ENCODE results near the gene WNT5A.

WNT5A gene

DNA sequence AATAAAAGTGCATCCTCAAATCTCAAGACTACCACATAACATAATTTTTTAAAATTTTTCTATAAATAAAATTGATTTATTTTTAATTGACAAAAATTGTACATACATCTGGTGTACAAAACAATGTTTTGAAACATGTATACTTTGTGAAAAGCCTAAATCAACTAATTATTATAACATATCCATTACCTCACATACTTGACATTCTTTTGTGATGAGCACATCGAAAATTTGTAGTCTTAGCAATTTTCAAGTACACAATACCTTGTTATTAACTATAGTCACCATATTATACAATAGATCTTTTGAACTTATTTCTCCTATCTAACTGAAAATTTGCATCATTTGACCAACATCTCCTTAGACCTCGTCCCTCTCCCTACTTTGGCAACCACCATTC, 7.9 kb upstream of the WNT5A start:
- TF ChIP-seq, protein P1, sequence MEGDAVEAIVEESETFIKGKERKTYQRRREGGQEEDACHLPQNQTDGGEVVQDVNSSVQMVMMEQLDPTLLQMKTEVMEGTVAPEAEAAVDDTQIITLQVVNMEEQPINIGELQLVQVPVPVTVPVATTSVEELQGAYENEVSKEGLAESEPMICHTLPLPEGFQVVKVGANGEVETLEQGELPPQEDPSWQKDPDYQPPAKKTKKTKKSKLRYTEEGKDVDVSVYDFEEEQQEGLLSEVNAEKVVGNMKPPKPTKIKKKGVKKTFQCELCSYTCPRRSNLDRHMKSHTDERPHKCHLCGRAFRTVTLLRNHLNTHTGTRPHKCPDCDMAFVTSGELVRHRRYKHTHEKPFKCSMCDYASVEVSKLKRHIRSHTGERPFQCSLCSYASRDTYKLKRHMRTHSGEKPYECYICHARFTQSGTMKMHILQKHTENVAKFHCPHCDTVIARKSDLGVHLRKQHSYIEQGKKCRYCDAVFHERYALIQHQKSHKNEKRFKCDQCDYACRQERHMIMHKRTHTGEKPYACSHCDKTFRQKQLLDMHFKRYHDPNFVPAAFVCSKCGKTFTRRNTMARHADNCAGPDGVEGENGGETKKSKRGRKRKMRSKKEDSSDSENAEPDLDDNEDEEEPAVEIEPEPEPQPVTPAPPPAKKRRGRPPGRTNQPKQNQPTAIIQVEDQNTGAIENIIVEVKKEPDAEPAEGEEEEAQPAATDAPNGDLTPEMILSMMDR (IDR thresholded peaks at IDR 0.05; ENCODE audit: control insufficient read depth, extremely low read depth, insufficient read depth) = no peak
- H3K4me3 ChIP-seq (ENCODE audit: low read depth, low read length) = no peak overlapping the region
- no peak for DNase-seq (ENCODE audit: low read depth)

DNA sequence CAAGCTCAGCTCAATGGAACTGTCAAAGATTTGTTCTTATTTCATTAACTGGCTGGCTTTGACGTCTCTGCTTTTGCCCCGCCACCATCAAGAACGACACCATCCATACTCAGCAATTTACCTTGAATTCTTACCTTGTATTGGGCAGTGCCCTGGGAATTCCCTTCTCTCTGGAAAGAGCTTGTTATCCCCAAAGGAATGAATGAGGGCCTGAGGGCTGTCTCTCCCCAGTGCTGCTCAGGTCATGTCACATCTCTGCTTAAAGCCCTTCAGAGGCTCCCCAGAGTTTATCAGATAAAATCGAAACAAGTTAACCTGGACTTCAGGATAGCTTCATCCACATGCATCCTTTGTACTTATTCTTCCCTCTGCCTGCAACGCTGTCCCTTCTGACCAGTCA, 5.9 kb upstream of the WNT5A start:
- H3K4me3 ChIP-seq (ENCODE audit: low read depth, low read length) = no peak overlapping the region
- TF ChIP-seq, protein P1 (IDR thresholded peaks at IDR 0.05; ENCODE audit: control insufficient read depth, extremely low read depth, insufficient read depth) = no peak
- DNase-seq (ENCODE audit: low read depth) = no peak

DNA sequence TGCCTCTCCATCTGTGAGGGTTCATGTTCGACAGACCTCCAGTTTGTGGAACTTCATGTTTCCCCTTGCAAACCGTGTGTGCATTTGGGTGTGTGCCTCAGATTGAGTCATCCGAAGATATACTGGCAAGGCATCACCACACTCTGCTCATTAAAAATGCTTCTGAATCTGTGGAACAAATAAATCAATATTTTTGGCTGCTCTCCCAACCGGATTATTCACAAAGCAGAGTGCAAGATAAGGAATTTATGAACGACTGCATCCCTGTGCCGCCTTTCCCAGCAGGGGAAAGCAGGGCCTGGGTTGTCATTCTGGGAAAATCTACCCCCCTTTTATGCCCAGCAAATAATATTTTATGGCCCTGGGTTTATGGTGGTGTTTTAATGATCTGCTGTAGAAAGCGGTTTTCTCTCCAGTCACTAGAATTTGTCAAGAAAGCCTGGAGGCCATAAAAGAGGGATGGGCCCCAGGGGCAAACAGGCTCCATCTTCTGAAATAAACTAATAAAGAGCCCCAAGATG, 4.2 kb upstream of the WNT5A start:
- peak; percentile 95 for DNase-seq (ENCODE audit: low read depth)
- no peak overlapping the region for H3K4me3 ChIP-seq (ENCODE audit: low read depth, low read length)
- TF ChIP-seq, protein P1 (IDR thresholded peaks at IDR 0.05; ENCODE audit: control insufficient read depth, extremely low read depth, insufficient read depth) = no peak

DNA sequence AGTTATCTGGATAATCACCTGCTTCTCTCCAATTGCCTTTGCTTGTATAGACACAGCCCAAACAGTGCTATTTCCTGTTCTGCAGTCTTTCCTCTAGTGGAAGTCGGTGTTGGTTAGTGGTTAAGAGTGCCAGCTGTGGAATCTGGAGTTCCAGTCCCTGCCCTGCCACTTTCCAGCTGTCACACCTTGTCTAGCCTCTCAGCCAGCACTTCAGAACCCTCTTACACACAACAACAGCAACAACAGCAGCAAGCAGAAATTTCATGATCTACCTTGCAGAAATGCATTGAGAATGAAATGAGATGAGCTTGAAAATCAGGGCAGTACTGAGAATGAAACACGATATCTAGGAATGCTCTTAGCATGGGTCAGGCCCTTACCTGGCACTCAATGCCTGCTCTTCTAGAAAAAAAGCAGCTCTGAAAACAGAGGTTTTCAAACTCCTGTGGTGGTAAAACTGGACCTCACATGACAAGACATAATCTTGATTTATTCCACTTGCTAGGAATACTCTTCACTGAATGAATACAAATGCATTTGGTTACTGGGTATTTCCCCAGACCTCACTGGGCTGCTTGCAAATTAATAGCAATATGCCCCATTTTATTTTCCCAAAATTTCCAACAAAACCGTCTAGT, 3.3 kb upstream of the WNT5A start:
- TF ChIP-seq, protein P1 (IDR thresholded peaks at IDR 0.05; ENCODE audit: control insufficient read depth, extremely low read depth, insufficient read depth) = no peak
- DNase-seq (ENCODE audit: low read depth) = no peak

DNA sequence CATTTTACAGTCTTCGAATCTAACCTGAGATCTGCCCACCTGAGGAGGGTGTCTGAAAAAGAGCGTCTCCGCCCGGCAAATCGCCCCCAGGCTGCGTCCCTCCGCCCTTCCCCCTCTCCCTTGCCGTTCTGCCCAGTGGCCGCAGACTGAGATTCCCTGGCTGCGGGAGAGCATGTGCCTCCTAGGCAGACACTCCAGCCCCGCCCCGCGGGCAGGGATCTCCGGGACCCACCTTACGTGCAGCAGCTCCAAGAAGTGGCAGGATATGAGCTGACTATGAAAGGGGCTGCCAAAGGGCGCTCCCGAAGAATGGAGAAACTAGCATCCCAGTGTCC, 2.7 kb upstream of the WNT5A start:
- TF ChIP-seq, protein P1 (IDR thresholded peaks at IDR 0.05; ENCODE audit: control insufficient read depth, extremely low read depth, insufficient read depth) = no peak
- no peak for DNase-seq (ENCODE audit: low read depth)
- no peak overlapping the region for H3K4me3 ChIP-seq (ENCODE audit: low read depth, low read length)

More for the DNA sequence above, 3.3 kb upstream of the WNT5A start:
- H3K4me3 ChIP-seq (ENCODE audit: low read depth, low read length) = no peak overlapping the region

DNA sequence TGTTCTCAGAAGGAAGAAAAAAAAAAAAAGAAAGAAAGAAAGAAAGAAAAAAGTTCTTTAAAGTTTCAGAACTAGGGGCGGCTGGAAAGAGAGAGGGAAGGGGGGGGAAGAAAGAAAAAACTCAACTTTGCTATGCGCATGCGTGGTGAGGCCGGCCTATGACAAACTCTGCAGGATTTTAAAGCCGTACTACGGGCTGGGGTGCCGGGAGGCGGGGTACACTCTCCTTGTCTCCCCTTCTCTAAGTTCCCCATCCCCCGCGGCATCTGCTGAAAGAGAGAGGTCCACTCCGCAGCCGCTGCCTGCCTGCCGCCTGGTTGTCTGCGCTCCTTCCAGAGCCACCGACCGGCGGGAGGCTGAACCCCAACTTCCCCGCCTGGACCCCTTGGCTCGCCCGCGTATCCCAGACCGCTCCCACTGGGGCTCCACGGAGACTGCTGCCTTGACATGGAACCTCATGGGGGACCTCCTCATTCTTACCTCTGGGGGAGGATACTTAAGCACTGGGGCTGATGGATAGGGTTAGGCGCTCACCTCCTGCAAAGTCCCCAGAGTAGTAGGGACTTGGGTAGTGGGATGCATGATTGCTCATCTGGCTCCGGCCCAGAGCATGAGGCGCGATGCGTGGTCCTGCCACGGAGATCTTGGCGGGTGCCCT, 1.4 kb upstream of the WNT5A start:
- no peak for DNase-seq (ENCODE audit: low read depth)
- TF ChIP-seq, protein P1 (IDR thresholded peaks at IDR 0.05; ENCODE audit: control insufficient read depth, extremely low read depth, insufficient read depth) = no peak
- H3K4me3 ChIP-seq (ENCODE audit: low read depth, low read length) = peak overlapping the region; percentile 72
